ENCODE data around the gene MAPRE3.

Gene MAPRE3

DNA sequence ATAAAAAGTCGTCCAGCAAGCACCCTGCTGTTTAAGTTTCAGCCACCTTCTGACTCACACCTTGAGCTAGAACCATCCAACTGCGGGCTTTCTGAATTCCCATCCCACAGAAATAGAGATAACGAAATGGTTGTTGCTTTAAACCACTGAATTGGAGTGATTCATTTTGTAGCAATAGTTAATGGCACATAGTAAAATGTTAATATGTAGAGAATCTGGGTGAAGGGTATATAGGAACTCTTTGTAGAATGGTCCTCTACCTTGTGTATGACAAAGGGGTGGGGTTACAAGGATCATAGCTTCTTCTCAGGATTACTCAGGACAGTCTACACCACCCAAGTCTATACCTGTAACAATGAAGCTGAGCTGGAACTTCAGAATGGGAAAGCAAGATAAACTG lies 2.4 kb upstream of the MAPRE3 start:
- Mint-ChIP-seq H3K4me3 (no peak overlapping the region), H3K27me3 (peaks cover 32 to 47% of the 10 kb centered on the region in 2 donors), H3K27ac (no peak overlapping the region), H3K9me3 (no peaks in the 10 kb centered on the region), H3K36me3 (no peaks in the 10 kb centered on the region), H3K4me1 (peaks cover 10 to 14% of the 10 kb centered on the region in 2 donors)
- DNase-seq (no peak), ATAC-seq (replicated peaks) (no peak)

DNA sequence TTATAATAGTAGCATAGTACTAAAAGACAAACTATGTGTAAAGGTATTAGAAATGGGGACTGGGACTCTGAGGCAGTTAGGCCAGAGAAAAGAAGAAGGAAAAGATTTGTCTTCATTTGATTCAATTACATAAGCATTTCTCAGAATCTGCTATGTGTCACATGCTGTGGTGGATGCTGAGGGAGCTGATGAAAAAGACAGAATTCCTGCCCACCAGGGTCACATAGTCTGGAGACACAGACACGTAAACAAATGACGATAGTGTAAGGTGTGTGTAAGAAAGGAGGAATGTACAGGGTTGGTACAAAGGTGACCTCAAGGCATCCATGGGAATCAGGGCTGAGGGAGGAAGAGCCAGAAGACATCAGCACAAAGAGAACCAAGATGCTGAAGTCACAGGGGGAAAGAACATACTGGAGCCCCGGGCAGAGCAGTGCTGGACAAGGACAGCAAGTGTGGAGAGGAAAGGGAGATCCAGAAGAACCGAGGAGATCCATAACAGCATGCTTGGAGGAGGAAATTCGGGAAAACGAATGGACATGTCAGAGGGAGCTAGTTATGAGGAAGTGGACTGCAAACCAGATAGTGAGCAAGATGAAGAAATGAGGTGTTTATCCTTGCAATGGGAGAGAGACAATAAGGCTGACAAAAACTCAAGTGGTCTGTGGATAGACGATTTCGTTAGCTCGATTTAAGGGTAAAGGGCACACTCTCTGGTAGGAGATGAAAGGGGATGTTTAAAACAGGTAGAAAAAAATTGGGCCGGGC lies 1.2 kb upstream of the MAPRE3 start:
- H3K9me3 Mint-ChIP-seq, result no peaks in the 10 kb centered on the region
- peak overlapping the region; percentile 27 to 39 for H3K4me3 Mint-ChIP-seq
- DNase-seq (no peak), ATAC-seq (replicated peaks) (no peak)
- H3K4me1 Mint-ChIP-seq, result peaks cover 10 to 14% of the 10 kb centered on the region in 2 donors
- peak overlapping the region; percentile 31 for H3K27ac Mint-ChIP-seq
- no peaks in the 10 kb centered on the region for H3K36me3 Mint-ChIP-seq
- peaks cover 32 to 50% of the 10 kb centered on the region in 2 donors for H3K27me3 Mint-ChIP-seq

DNA sequence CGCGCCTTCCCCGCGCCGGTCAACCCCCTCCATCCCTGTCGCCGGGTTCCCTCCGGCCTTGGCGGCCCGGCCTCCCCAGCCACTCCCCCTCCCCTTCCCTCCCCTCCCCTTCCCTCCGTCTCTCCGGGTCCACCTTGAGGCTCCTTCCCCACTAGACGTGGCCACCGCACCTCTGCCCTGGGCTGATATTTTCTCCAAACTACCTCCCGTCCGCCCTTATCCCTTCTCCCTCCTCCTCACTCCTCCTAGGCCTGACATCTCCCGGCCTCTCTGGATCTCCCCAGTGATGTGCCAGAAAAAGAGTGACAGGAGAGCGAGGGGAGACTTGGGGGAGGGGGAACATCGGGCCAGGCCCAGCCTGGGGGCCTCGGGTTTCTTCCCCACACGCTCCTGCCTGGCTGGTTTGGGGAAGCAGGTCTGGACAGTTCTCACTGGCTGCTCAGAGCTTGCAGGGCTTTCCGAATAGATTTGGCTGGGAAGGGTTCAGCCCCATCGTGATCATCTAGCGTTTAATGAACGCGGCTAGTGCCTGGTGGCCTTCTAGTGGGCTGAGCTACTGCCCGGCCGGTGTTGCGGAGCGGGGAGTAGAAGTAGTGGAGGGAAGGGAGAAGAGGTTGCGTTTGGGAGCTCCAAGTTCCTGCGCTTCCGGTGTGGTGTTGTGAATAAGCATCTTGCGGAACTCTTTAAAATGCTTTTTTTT lies 641 bp downstream of the MAPRE3 start:
- Mint-ChIP-seq H3K27ac (peak overlapping the region; percentile 88), H3K27me3 (peaks cover 22 to 47% of the 10 kb centered on the region in 2 donors)
- no peak for DNase-seq

DNA sequence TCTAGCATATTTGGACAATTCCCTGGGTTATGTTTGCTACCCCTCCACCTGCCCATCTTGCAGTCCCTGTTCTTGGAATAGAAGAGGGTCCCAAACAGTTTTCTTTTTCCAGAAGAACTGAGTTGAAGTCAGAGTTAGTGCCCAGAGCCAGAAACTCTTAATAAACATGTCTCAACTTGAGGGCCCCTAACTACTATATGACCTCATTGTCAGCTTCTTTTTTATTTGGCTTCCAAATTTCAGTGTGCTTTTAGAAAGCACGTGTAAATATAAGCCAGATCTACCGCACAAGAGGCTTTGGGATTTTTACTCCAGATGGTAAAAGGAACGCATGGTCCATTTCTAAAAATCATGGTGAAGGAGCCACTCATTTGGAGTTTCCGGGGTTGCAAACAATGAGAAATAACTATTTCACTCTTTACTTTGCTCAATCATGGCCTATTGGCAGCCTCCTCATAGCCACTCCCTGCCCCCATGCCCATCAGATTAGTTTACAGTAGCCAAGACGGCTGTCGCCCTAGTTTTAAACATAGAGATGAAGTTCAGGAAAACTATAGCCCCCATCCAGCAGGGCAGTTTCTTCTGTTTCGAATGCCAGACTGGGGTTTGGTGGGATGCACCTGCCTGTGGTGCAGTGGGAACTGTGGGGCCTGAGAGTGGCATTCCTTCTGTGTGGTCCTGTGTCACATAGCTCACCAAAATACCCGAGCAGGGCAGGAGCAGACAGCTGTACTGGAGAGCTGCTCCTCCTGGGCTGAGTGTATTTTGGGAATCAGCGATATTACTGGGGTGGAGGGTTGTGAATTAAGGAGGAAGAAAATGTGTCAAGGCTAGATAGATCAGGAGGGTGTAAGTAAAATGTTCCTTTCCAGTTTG lies 1.7 kb downstream of the MAPRE3 start:
- Mint-ChIP-seq H3K4me3 (peak overlapping the region in 1 of 2 donors; percentile 88), H3K4me1 (peaks cover 10 to 14% of the 10 kb centered on the region in 2 donors), H3K27ac (no peak overlapping the region), H3K27me3 (peaks cover 17 to 38% of the 10 kb centered on the region in 2 donors), H3K36me3 (no peaks in the 10 kb centered on the region), H3K9me3 (no peaks in the 10 kb centered on the region)
- ATAC-seq (replicated peaks) (no peak), DNase-seq (no peak)

More for the DNA sequence above, 641 bp downstream of the MAPRE3 start:
- Mint-ChIP-seq H3K9me3 (no peaks in the 10 kb centered on the region), H3K4me3 (peak overlapping the region; percentile 88 to 92), H3K4me1 (peaks cover 10 to 14% of the 10 kb centered on the region in 2 donors), H3K36me3 (no peaks in the 10 kb centered on the region)
- peak; percentile 33 to 41 for ATAC-seq (replicated peaks)

DNA sequence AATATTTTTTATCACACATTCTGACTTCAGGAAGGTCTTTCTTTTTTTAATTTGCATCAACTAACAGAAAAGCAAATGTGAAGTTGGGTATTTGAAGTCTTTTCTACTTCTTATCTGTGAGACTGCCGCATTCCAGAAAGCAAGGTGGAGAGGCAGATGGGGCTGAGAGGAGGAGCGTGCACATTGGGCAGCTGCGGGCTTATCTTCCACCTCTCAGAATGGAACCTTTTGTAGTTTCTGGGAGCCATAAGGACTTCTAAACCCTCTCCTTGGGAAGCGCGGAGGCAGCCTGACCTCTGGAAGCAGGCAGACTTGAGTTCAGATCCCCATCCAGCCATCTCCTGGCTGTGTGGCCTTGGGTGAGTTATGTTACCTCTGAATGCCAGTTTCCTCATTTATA lies 3.9 kb downstream of the MAPRE3 start:
- H3K27me3 Mint-ChIP-seq, result peaks cover 20 to 37% of the 10 kb centered on the region in 2 donors
- H3K4me3 Mint-ChIP-seq, result no peak overlapping the region
- H3K4me1 Mint-ChIP-seq, result peaks cover 8 to 11% of the 10 kb centered on the region in 2 donors
- H3K36me3 Mint-ChIP-seq, result no peaks in the 10 kb centered on the region
- DNase-seq (no peak), ATAC-seq (replicated peaks) (no peak)
- no peaks in the 10 kb centered on the region for H3K9me3 Mint-ChIP-seq
- H3K27ac Mint-ChIP-seq, result no peak overlapping the region

DNA sequence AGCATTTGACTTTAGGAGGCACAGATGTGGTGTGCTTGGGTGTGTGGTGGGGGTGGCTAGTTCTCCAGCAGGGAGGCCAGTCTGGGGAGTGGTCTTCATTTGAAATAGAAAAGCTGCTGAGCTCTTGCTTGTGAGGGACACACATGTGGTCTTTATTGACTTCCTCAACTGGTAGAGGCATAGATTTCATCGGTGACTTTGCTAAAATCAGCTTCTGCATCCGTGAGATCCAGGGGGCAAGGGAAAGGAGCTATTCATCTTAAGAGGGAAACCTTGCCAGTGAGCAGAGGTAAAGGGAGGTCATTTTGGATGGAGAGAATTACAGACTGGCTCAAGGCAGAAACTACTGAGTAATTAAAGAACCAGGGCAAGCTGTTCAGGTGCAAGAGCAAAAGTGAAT lies 4.7 kb downstream of the MAPRE3 start:
- peaks cover 17 to 34% of the 10 kb centered on the region in 2 donors for H3K27me3 Mint-ChIP-seq

DNA sequence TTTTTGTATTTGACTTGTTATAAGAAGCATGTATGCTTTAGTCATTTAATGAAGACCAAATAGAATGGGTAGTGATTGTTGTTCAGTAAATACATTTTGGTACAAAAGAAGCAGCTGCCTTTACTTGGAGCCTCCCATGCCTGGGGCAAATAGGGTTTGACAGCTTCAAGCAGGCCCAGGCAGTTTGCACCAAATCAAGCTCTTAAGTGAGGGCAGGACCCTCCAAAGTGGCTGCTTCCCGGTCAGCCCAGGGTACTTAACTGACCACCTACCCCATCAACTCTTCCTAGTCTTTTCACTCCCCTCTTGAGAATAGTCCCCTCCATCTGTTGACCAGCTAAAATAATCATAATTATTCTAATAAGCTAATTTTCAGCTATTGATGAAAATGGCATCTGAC lies 5.2 kb downstream of the MAPRE3 start:
- Mint-ChIP-seq H3K9me3 (no peaks in the 10 kb centered on the region), H3K4me3 (no peak overlapping the region), H3K27me3 (peaks cover 17 to 34% of the 10 kb centered on the region in 2 donors), H3K27ac (no peak overlapping the region), H3K36me3 (no peaks in the 10 kb centered on the region), H3K4me1 (peaks cover 5 to 8% of the 10 kb centered on the region in 2 donors)
- ATAC-seq (replicated peaks) (no peak), DNase-seq (no peak)

More for the DNA sequence above, 4.7 kb downstream of the MAPRE3 start:
- Mint-ChIP-seq H3K4me1 (peaks cover 5 to 8% of the 10 kb centered on the region in 2 donors), H3K27ac (no peak overlapping the region), H3K36me3 (no peaks in the 10 kb centered on the region), H3K9me3 (no peaks in the 10 kb centered on the region), H3K4me3 (no peak overlapping the region)
- ATAC-seq (replicated peaks), result no peak
- no peak for DNase-seq

DNA sequence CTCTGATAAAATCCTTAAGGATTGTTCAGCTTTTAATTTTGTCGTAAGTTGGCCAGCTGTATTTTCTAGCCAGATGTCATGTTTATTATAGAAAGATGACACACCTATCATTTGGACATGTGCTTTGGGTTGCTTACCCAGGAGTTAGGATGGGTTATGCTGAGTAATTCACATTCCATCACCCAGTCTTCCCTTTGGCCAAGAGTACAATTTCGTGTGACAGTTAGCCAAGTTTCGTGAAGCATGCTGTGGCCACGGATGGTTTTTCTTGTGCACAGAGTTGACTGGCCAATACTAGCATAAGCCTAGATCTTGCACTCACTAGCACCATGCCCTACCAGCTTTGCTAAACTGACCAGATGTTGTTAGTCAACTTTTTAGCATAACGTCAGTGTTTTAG lies 5.8 kb downstream of the MAPRE3 start:
- DNase-seq (no peak), ATAC-seq (replicated peaks) (no peak)
- Mint-ChIP-seq H3K36me3 (no peaks in the 10 kb centered on the region), H3K27me3 (peaks cover 13 to 34% of the 10 kb centered on the region in 2 donors), H3K4me3 (no peak overlapping the region), H3K9me3 (no peaks in the 10 kb centered on the region), H3K4me1 (peaks cover 2 to 3% of the 10 kb centered on the region in 2 donors), H3K27ac (no peak overlapping the region)

DNA sequence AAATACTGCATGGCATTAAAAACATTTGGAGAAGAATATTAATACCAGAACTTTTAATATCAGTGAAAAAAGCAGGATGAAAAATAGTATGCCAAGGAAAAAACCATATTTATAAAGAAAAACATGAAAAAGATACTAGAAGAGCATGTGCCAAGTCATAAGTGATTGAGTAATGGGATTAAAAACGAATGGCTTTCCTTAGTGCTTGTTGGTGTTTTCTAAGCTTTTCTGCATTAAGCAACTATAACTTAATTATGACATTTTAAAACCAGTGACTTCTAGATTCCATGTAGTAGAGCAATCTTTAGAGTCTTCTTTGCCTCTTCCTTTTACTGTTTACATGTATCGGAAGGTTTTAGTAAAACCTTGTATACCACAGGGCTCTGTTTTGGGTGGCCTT lies 6.6 kb downstream of the MAPRE3 start:
- no peak overlapping the region for H3K27ac Mint-ChIP-seq
- no peaks in the 10 kb centered on the region for H3K9me3 Mint-ChIP-seq
- no peak overlapping the region for H3K4me3 Mint-ChIP-seq
- no peaks in the 10 kb centered on the region for H3K4me1 Mint-ChIP-seq
- peaks cover 12 to 34% of the 10 kb centered on the region in 2 donors for H3K27me3 Mint-ChIP-seq
- ATAC-seq (replicated peaks) (no peak), DNase-seq (no peak)
- H3K36me3 Mint-ChIP-seq, result no peaks in the 10 kb centered on the region

DNA sequence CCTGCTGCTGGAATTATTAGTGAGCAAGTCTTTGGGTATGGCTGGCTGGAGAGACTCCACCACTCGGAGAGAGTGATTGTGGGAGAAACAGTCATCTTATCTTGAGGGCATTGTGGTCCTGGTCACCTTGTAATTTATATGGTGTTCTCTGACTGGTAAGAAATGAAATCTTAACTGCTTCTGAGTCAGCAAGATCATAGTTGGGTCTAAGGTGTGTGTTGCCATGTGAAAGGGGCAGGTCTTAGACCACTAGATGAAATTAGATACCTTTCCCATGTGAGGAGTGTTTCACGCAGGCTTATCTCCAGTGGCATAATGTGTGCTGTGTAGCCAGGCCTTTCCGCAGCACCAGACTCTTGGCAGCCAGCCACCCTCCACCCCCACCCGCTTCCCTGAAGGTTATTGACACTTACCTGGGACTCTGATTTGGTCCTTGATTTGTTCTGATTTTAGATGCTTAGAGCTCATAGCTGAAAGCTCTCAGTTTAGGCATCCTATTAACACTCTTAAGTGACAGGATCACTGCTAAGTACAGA lies 7.7 kb downstream of the MAPRE3 start:
- H3K4me1 Mint-ChIP-seq, result no peaks in the 10 kb centered on the region
- H3K36me3 Mint-ChIP-seq, result no peaks in the 10 kb centered on the region
- no peak for DNase-seq
- no peak overlapping the region for H3K4me3 Mint-ChIP-seq
- no peak overlapping the region for H3K27ac Mint-ChIP-seq
- ATAC-seq (replicated peaks), result no peak
- no peaks in the 10 kb centered on the region for H3K9me3 Mint-ChIP-seq
- peaks cover 12 to 25% of the 10 kb centered on the region in 2 donors for H3K27me3 Mint-ChIP-seq

DNA sequence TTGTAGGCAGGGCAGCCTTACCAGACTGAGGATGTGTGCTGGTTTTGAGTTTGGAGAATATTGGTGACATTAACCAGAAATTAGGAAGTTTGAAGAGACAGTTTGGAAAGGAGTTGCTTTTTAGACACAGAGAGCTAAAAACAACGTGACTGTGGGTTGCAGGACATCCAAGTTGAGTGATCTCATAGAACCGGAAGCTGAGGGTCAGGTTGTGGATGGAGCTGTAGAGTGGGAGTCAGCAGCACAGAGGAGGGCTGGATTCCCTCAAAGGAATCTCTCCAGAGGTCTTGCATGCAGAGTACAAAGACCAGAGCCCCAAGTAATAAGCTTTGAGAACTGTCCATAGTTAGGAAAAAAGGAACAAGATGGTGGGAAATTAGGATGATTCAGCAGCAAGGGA lies 9.3 kb downstream of the MAPRE3 start:
- H3K36me3 Mint-ChIP-seq, result peaks cover 0 to 2% of the 10 kb centered on the region in 2 donors
- peaks cover 12 to 23% of the 10 kb centered on the region in 2 donors for H3K27me3 Mint-ChIP-seq
- H3K9me3 Mint-ChIP-seq, result no peaks in the 10 kb centered on the region
- no peak overlapping the region for H3K4me3 Mint-ChIP-seq
- H3K27ac Mint-ChIP-seq, result no peak overlapping the region
- DNase-seq, result no peak
- ATAC-seq (replicated peaks), result no peak
- H3K4me1 Mint-ChIP-seq, result no peaks in the 10 kb centered on the region

DNA sequence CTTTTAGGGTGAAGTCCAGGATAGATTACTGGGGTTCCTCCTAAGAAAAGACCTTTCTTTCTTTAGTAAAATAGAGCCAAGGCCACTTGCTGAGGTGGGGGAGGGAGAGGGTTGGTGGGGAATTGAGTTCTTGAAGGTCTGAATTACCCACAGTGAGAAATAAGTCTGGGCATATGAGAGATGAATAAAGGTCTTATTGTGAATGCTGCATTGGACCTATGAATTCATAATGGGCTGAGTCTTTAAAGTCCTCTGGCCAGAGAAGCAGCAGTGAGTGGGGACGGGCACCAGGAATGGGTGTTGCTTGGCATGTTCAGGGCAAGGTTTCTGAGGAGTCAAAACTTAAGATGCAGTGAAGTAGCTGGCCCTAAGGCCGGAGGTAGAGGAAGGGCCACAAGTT lies 10.5 kb downstream of the MAPRE3 start:
- Mint-ChIP-seq H3K36me3 (peaks cover 0 to 2% of the 10 kb centered on the region in 2 donors), H3K4me3 (no peak overlapping the region), H3K27me3 (peaks cover 12 to 16% of the 10 kb centered on the region in 2 donors), H3K27ac (no peak overlapping the region), H3K9me3 (no peaks in the 10 kb centered on the region), H3K4me1 (no peaks in the 10 kb centered on the region)
- DNase-seq (no peak), ATAC-seq (replicated peaks) (no peak)

DNA sequence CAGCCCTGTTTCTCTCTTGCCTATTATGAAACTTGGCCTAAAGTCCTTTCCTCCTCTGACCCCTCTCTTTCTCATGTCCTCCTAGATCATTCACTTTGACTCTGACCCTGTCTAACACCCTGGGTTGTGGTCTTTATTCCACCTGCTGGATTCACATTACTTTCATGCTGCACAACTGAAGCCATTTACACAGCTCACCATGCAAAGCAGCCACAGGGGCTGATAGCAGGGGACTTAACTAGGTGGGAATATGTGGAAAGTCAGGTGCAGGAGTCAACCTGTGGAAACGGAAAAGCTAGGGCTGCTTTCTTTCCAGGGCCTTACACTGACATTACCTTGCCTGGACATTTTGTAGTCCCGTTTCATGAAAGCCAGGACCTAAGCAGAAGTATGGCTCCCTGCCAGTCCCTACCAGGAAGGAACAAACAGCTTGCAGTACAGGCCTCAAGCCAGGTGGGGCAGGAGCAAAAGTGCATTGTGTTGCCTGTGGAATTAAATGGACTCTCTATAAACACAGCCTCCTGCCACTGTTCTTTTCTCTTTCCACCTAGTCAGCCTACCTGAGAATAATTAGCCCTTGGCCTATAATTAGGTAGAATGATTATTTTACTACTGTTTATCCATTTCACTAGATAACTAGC lies 11.8 kb downstream of the MAPRE3 start:
- peaks cover 12 to 23% of the 10 kb centered on the region in 2 donors for H3K27me3 Mint-ChIP-seq
- ATAC-seq (replicated peaks) (peak; percentile 79 to 83), DNase-seq (no peak)
- H3K9me3 Mint-ChIP-seq, result no peaks in the 10 kb centered on the region
- no peak overlapping the region for H3K4me3 Mint-ChIP-seq
- no peak overlapping the region for H3K27ac Mint-ChIP-seq
- peaks cover 0 to 2% of the 10 kb centered on the region in 2 donors for H3K36me3 Mint-ChIP-seq
- no peaks in the 10 kb centered on the region for H3K4me1 Mint-ChIP-seq
